Measurements from ENCODE around the gene ANKRD28.

The ANKRD28 gene

DNA sequence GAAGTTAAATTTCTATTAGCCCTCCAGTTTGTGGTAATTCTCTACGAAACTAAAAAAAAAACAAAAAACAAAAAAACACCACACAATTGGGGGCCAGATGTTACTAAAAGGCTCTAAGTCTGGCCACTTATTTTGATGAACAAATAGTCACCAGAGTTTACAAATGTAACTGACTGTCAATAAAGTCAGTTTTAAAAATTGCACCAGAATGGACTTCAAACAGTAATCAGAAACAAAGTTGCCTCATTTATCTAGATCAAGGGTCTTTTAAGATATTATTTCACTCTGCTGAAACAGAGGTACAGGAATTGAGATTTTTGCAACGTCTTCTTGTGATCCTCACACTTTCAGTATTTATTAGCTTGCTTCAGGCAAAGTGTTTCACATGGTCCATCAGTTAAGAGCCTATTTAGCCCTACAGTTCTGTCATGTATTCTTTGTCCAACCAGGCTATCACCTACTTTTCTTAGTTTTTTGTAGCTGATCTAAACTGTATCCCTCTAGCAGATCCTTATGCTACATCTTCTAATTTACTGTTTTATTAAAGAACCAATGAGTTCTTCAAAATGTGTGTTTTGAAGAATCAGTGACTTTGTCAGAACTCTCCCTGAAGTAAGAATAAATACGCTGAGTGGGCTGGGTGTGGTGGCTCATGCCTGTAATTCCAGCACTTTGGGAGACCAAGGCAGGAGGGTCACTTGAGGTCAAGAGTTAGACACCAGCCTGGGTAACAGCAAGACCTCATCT, 74.7 kb downstream of the ANKRD28 start:
- no peak for DNase-seq

DNA sequence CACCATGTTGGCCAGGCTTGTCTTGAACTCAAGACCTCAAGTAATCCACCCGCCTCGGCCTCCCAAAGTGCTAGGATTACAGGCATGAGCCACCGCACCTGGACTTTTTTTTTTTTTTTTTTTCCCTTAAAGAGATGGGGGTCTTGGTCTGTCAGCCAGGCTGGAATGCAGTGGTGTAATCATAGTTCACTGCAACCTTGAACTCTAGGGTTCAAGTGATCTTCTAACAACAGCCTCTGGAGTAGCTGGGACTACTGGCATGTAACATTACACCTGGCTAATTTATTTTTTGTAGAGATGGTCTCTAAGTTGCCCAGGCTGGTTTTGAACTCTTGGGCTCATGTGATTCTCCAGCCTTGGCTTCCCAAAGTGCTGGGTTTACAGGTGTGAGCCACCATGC, 81.6 kb downstream of the ANKRD28 start:
- no peak for DNase-seq

DNA sequence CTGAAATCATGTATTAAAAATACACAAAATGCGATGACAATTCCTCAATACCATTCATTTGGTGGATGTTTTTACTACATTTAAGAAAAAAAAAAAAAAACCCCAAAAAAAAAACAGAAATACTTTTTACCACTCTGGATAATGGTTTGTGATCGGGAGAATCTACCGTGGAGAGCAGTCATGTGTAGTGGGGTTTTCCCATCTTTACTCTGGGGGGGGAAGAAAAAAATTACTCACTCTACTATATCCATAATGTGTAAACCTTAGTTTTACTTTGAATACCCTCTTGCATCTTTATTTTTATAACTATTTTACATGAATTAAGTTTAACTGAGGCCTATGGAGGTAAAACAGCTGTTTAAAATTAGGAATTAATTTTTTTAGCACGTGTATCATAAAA, 83.3 kb downstream of the ANKRD28 start:
- DNase-seq, result no peak

DNA sequence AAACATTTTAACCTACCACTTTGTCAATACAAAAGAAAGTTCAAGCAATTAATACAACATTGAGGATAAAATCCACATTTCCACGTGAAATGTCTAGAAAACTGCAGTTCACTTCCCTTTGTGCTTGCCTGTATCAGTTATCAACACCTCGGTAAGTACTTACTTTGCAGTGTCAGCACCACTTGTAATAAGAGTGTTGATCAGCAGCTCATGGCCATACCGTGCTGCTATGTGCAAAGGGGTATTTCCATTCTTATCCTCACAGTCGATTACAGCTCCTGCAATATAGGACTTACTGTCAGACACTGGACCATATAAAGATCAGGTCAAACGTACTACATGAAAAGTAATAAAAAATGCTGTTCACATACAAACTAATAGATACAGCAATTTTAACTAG, 84.4 kb downstream of the ANKRD28 start:
- DNase-seq, result no peak

DNA sequence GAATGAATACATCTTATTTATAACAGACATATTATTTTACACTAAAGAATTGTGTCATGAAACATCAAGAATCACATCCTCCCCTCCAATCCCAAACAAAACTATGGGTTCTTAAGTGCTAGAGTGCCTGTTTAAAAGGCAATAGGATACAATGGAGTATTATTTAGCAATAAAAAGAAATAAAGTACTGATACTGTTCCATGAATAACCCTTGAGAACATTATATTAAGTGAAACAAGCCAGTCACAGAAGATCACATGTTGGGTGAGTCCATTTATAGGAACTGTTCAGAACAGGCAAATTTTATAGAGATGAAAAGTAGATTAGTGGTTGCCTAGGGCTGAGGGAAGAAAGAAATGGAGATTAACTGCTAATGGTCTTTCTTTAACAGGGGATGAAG, 86.5 kb downstream of the ANKRD28 start:
- no peak for DNase-seq

DNA sequence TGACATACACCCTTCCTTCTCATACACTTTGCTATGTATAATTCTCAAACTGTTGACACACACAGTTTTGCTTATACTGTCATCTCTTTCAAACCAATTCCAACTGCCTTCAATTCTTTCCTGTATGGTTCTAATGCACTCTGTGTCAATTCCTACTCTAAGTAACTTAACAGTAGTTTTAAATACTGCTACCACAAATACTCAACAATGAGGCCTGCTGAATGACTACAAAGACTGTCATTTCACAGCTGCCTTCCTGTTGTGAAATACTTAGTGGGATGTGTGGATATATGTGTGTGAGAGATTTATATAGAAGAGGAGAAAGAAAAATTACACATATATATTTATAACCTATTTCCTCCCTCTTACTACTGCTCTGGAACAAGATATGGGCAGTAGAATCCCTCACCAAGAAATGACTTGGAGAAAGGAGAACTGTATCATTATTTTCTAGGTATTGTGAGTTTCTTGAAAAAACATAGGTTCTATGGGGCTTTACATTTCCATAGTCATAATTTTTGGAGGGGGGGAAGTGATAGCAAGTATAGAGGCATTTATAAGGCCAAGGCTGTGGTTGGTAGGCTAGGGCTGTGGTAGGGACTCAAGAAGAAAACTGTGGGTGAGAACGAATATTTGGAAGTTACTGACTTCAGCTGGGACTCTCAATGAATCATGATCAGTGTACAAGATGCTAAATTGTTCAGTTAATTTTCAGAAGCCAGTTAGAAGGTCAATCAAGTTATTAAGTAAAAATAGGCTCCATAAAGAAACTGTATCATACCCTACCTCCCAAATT, 88.7 kb downstream of the ANKRD28 start:
- DNase-seq, result no peak

DNA sequence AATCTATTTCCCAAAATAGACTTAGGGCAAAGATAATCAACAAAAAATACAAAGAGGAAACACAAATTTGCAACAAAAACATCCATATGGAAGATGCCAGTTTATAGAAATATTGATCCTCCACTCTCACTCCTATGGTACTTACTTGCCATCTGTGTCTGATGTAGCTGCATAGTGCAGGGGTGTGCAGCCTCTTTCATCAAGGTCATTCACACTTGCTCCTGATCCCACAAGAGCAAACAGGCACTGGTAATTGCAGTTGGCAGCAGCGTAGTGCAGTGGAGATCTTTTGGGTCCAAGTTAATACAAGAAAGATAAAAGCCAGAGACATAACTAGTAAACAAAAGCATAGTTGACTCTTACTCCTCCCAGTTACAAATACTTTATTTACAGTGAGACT, 90.0 kb downstream of the ANKRD28 start:
- no peak for DNase-seq

DNA sequence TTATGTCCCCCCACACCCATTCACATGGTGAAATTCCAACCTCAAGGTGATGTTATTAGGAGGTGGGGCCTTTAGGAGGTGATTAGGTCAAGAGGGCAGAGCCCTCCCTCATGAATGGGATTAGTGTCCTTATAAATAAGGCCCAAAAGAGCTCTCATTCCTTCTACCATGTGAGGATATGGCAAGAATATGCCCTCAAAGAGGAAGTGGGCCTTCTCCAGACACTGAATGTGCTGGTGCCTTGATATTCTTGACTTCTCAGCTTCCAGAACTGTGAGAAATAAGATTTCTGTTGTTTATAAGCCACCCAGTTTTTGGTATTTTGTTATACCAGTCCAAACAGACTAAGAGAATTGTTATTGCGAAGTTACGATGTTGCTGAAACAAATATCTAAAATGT, 94.4 kb downstream of the ANKRD28 start:
- DNase-seq, result no peak

DNA sequence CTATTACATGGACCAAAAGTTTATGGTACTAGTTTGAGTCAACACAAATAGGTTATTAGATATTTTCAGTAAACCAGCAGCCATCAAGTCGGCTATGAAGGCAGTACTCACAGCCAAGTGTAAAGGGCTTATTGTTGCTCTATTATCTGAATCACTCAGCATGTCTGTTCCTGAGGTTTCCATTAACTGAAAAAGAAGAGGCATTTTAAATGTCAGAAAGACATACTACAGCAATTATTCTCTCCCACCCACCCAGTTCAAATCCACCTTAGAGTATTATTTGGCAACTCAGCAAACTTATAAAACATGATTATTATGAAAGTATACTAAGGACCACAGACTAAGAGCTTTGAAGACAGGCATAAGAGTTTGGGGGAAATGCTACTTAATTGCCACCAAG, 103.2 kb downstream of the ANKRD28 start:
- DNase-seq, result no peak

DNA sequence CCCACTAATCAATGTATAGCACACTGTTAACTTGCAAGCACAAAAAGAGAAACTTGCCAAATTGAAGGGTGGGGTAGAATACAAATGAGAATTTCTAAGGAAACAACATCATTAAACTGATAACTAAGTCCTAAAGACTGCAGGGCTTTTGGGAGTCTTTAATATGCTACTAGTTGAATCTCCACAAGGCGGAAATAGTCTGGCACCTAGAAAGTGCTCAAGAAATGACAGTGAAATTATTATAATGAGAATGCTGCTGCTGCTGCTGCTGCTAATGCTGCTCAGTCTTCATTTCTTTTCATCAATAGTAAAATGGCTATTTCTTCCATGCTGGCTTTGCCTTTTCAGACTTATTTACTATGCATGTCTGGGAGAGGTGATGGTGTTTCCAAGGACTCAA, 104.4 kb downstream of the ANKRD28 start:
- DNase-seq, result no peak

DNA sequence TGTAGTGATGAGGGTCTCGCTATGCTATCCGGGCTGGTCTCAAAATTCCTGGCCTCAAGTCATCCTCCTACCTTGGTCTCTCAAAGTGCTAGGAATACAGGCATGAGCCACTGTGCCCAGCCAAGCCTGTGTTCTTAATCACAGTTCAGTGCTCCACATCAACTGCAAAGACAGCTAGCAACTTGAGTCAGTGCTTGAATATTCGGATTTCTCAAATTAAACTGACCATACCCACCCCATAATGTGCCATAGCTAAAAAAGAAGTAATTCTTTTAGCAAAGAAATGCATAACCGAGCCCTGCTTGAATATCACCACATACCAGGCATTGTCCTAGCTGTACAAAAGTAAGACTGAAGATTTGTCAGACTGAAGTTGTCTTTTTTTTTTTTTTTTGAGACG, 107.0 kb downstream of the ANKRD28 start:
- no peak for DNase-seq

DNA sequence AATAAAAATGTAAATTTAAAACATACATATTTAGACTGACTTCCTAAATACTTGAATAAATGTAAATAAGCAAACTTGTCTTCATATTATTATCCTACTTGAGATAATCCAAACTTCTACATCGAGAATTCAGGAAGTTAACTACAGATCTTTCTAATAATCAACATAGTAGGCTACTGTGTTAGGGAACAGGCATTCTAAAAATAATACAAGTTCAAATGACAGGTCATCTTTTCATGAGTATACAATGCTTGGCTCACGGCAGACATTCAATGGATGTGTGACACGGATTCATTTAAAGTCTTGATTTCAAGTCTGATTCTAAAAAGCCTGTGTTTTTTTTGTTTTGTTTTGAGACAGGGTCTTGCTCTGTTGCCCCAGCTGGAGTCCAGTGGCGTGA, 107.5 kb downstream of the ANKRD28 start:
- no peak for DNase-seq

DNA sequence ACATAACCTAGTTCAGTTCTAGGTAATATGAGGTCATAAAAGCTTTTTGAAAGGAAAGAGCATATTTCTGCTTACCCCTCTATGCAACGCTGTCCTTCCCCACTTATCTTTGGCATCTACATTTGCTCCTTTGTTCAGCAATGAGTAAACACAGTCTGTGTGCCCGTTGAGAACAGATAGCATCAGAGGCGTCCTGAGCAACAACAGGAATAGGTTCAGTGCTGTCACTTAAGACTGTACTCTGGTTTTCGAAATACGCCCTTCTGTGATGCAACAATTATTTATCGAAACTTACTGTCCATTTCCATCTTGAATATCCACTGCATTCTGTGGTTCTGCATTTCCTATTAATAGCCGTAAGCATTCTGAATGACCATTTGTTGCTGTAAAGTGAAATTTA, 111.9 kb downstream of the ANKRD28 start:
- DNase-seq, result no peak

DNA sequence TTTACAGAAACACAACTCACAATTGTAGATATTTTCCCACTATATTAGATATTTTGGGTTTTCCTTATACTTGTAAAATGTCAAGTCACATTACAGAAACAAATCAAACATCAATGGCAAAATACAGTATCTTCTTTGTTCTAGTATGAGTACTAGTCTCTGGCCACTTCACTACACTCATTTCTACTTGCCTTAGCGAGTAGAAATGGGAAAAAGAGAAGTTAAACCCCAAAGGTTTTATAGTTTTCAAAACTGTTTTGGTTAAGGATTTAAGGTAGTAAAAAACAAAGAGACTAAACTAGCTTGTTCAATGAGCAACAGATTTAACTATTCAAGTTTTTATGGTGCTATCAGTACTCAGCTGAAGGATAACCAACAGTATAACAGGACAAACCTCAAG, 114.5 kb downstream of the ANKRD28 start:
- DNase-seq, result no peak

DNA sequence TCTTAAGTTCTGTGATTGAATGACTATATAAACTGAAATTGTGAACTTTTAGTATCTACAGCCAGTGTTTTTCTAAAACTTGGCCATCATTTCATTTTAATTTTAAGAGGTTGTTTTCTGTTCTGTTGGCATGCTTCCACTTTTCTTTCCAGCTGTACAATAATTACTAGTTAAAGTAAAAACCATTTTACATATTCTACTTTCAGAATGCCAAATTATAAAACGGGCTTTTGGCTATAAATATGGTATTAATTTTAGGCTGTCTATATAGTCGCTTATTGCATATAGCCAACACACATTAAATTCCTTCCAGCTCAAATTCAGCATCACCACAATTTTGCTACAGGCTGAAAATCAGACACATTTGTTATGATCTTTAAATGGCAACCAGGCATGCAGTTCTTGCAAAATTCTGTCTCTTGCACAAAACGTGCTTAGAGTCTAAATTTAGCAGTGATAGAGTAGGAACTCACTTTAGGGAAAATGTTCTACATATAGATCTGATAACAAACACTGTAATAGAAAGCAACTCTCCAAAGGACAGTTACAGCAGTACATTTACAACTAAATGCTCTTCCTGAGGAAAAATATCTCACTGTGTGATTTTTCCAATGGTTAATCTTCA, 115.1 kb downstream of the ANKRD28 start:
- no peak for DNase-seq

DNA sequence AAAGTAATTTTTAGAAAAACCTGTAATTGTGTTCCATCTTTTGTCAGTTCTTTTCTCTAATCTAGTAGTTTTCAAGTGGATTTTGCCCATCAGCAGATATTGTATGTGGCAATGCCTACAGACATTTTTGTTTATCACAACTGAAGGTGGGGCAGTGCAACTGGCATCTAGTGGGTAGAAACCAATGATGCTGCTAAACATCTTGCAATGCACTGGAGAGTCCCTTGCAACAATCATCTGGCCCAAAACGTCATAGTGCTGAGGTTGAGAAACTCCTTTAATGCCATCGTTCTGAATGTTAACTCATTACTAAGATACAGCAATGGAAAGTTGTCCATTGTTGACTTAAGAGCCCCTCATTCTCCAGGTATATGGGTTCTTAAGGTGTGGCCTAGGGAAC, 116.1 kb downstream of the ANKRD28 start:
- no peak for DNase-seq

DNA sequence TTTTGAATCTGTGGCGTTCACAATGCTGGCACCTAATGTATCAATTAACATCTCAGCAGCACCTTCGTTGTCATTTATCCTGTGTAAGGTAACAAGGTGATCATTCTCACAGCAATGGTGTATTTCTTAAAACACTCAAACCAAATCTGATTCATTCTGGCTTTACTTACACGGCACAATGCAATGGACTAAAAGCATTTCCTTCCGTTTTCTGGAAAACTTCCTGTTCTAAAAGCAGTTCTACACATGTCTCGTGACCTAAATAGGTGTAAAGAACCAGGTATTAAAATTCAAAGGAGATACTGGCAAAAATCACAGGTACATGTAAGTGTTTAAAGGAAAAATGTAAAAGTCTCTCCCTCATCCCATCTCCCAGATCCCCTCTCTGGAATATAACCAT, 118.5 kb downstream of the ANKRD28 start:
- DNase-seq, result no peak

DNA sequence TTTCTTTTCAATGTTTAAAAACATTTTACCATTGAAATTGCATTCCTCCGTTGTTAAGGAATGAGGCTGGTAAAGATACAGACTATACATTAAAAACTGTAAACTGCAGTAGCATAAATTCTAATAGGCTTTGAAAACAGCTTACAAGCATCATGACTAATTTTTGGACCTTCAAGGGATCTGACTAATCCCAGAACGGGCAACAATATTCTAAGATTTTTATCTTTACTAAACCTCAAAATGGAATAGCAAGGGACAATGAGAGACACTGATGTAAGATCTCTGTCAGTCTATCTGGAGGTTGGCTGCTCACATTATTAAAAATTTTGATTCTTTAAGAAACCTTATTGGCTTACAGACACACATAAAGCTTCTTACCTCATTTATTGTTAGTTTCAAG, 121.5 kb downstream of the ANKRD28 start:
- no peak for DNase-seq

DNA sequence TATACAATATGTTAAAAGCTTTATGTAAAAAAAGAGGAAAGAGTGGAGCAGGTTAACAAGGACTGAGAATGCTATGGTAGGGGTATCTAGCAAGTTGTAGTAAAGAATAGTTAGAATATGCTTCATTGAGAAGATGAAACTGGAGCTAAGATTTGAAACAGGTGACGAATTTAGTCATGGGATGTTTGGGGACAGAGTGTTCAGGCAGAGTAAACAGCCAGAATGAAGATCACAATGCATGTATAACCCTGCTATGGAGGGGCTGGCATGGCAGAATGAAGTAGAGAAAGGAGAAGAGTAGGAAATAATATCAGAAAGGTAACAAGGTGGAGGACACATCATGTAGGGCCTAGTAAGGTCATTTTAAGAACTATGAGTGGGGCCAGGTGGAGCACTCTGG, 124.2 kb downstream of the ANKRD28 start:
- no peak for DNase-seq

DNA sequence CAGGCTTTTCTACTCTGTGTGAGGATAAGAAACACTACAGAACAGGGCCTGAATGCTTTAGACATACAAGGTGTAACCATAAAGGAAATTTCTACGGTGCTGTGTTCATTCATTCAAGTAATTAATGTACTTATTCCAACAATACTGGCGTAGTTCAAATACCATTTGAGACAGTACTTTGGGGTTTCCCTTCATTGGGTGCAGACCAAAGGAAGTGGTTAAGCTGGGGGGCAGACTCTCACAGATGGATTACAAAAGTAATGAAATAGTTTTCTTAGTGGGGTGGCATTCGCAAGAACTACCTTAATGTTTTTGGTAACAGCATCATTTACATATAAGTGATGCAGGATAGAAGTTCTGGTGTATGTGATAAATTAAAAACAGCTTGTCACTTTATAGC, 130.3 kb downstream of the ANKRD28 start:
- DNase-seq, result no peak

DNA sequence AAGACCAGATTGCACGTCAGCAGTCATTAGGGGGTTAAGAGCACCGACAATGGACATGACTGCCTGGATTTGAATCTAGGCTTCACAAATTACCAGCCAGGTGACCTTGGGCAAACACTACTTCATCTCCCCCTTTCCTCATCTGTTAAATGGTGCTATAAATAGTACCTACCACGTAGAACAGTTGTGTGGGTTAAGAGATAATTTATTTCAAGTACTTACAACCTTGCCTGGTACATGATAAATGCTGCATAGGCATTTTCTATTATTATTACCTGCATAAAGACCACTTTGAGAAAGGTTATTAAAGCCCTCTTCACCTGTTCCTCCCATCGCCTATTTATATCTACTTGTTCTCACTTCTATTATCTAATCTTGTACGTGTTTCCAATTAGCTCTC, 131.5 kb downstream of the ANKRD28 start:
- no peak for DNase-seq

DNA sequence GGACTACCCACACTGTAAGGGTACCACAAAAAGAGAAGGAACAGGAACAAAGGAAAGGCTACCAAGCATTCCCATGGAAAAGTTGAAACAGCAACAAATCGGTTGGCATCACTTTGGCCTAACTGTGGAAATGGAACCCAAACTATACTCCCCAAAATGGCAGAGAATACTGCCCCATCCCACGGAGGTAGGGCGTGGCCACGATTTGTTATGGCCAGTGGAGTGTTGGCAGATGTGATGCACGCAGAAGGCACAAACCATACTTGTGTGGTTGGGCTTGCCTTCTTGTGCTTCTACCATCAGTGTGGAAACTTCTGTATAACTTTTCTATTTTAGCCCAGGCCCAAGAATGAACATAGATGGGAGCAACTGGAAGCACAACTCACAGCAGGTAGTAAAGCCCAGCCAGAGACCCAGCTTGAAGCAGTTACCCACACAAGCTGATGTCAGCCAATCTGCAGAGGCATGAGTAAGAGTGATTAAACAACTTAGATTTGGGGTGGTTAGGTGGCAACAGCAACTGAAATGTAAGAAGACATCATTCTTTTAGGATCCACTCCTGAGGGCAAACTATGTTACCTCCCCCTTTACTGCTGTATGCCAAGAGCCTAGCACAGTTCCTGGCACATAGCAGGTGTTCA, 132.1 kb downstream of the ANKRD28 start:
- no peak for DNase-seq

DNA sequence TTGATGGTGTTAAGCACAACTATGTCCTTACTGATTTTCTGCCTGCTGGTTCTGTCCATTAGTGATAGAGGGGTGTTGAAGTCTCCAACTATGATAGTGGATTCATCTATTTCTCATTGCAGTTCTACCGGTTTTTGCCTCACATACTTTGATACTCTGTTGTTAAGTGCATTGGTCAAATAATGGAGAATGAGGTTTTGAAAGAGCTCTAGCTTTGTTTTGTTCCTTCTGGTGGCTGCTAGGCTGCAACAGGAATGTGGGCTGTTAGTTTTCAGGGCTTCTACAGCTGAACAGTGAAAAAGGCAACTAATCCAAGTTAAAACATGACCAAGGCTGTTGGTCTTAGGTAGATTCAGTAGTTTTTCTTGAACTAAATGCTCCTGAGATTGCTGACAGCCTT, 133.6 kb downstream of the ANKRD28 start:
- no peak for DNase-seq
